CD4-positive, alpha-beta T cell (primary cell): ENCODE data around the gene CADM2. TPM values are rescaled to one million over a fixed set of nuclear protein-coding genes. Genes with fewer than 3 reads are reported as not detected.

Experiments
- ATAC-seq: fragments of 200-7000 bp; cut with Tn5 transposase; one replicate; pipeline ENCODE4 v1.10.0; 2022; ENCODE audit warnings: mild to moderate bottlenecking; ENCODE audit not compliant: poor library complexity
- CTCF ChIA-PET: fragments of 350-600 bp; sonication (Branson Sonifier 250); formaldehyde crosslinking; loops from one replicate; lab custom pipeline; 2021; ENCODE audit warnings: antibody characterized with exemption, inconsistent platforms; lab: Charles Lee
- POLR2A ChIA-PET: fragments of 350-600 bp; sonication (Branson Sonifier 250); formaldehyde crosslinking; loops from one replicate; lab custom pipeline; 2021; ENCODE audit warnings: antibody characterized with exemption, inconsistent platforms; lab: Charles Lee
- DNase-seq, 14 experiments: peaks; one replicate each; pipeline ENCODE4 v3.0.0-alpha.2; 2013 to 2020; ENCODE audit warnings: mixed read lengths in 2 of 14
- H3K27ac ChIP-seq, 2 donors: one replicate each; pipeline versions ENCODE4 v1.5.1 to v1.7.0; 2013; ENCODE audit warnings: low read length in 2 of 2, low read depth in 1 of 2, mild to moderate bottlenecking in 1 of 2
- H3K27me3 ChIP-seq, 2 experiments: 1 replicate in 1 of 2; 2 replicates in 1 of 2; pipeline versions ENCODE4 v1.6.1 to v1.7.0; 2013; ENCODE audit warnings: low read length in 2 of 2, control low read depth in 1 of 2, mild to moderate bottlenecking in 1 of 2, moderate library complexity in 1 of 2; ENCODE audit not compliant: insufficient read depth in 2 of 2, control insufficient read depth in 1 of 2
- H3K36me3 ChIP-seq: one replicate; pipeline ENCODE4 v1.6.1; 2013; ENCODE audit warnings: low read length, control low read depth; ENCODE audit not compliant: insufficient read depth
- H3K4me1 ChIP-seq: one replicate; pipeline ENCODE4 v1.6.1; 2013; ENCODE audit warnings: low read length, control low read depth; ENCODE audit not compliant: insufficient read depth
- H3K4me3 ChIP-seq: one replicate; pipeline ENCODE4 v1.5.1; 2013; ENCODE audit warnings: mild to moderate bottlenecking, low read length, moderate library complexity
- H3K9me3 ChIP-seq, 2 experiments: 1 replicate in 1 of 2; 2 replicates in 1 of 2; pipeline versions ENCODE4 v1.6.1 to v1.7.0; 2013; ENCODE audit warnings: low read length in 2 of 2, mild to moderate bottlenecking in 2 of 2, control low read depth in 1 of 2, moderate library complexity in 1 of 2; ENCODE audit not compliant: control insufficient read depth in 1 of 2, insufficient read depth in 1 of 2
- H3K27ac Mint-ChIP-seq: one replicate; pipeline ENCODE4 v1.8.0; 2020; ENCODE audit warnings: mixed read lengths
- H3K27me3 Mint-ChIP-seq: one replicate; pipeline ENCODE4 v1.8.0; 2021; ENCODE audit warnings: mixed read lengths
- H3K36me3 Mint-ChIP-seq: one replicate; pipeline ENCODE4 v1.8.0; 2021; ENCODE audit warnings: low read depth, mixed read lengths
- H3K4me1 Mint-ChIP-seq: one replicate; pipeline ENCODE4 v1.8.0; 2021; ENCODE audit warnings: low read depth, mixed read lengths
- H3K4me3 Mint-ChIP-seq: one replicate; pipeline ENCODE4 v1.8.0; 2020; ENCODE audit warnings: mild to moderate bottlenecking, mixed read lengths
- H3K9me3 Mint-ChIP-seq: one replicate; pipeline ENCODE4 v1.8.0; 2020; ENCODE audit warnings: mixed read lengths
- intact Hi-C, 2 experiments: fragments of 100-400 bp; cut with DNase I in 1 of 2; cut with micrococcal nuclease in 1 of 2; formaldehyde crosslinking; loops; one replicate each; pipeline versions ENCODE4 v1.15.1 to v1.9.0; 2023 to 2025; cut with DNase I, micrococcal nuclease
- total RNA-seq, 174 experiments: library from RNA in 2 of 174; stranded (reverse) in 2 of 174; gene quantifications; one replicate each; pipeline ENCODE4 v1.2.3 and lab custom pipeline; 2021 to 2026
- TF ChIP-seq, protein P1 (sequence below): fragments of 200-600 bp; IDR thresholded peaks from one replicate; pipeline ENCODE4 v1.8.0; 2022; ENCODE audit warnings: antibody characterized with exemption, mild to moderate bottlenecking

CADM2 gene
- total RNA-seq, 2 experiments from 2014 or later = 0.03 to 0.11 TPM

DNA sequence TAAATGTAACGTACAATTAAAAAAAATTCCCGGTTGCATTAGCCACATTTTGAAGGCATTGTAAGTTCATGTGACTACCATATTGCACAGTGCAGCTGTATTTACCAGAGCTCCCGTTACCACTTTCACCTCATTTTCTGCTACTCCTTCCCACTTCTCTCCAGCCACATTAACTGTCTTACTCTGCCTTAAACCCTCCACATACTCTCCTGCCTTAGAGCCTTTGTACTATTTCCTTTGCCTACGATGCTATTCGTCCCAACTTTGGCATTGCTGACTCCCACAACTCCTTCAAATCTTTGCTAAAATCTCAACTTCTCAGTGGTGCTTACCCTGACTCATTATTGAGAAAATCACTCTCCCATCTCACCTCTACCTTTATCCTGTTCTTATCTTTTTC, 115.2 kb downstream of the CADM2 start:
- H3K9me3 ChIP-seq = no peaks in the 10 kb centered on the region
- no peaks in the 10 kb centered on the region for H3K36me3 ChIP-seq
- Mint-ChIP-seq H3K27ac (no peak overlapping the region), H3K27me3 (no peaks in the 10 kb centered on the region), H3K4me1 (no peaks in the 10 kb centered on the region), H3K4me3 (no peak overlapping the region), H3K36me3 (no peaks in the 10 kb centered on the region), H3K9me3 (peaks cover 2% of the 10 kb centered on the region)
- no peak for DNase-seq
- TF ChIP-seq, protein P1, sequence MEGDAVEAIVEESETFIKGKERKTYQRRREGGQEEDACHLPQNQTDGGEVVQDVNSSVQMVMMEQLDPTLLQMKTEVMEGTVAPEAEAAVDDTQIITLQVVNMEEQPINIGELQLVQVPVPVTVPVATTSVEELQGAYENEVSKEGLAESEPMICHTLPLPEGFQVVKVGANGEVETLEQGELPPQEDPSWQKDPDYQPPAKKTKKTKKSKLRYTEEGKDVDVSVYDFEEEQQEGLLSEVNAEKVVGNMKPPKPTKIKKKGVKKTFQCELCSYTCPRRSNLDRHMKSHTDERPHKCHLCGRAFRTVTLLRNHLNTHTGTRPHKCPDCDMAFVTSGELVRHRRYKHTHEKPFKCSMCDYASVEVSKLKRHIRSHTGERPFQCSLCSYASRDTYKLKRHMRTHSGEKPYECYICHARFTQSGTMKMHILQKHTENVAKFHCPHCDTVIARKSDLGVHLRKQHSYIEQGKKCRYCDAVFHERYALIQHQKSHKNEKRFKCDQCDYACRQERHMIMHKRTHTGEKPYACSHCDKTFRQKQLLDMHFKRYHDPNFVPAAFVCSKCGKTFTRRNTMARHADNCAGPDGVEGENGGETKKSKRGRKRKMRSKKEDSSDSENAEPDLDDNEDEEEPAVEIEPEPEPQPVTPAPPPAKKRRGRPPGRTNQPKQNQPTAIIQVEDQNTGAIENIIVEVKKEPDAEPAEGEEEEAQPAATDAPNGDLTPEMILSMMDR = no peak
- H3K27me3 ChIP-seq = no peaks in the 10 kb centered on the region
- H3K4me3 ChIP-seq = no peak overlapping the region
- no peak for ATAC-seq
- H3K4me1 ChIP-seq = no peaks in the 10 kb centered on the region
- intact Hi-C loops = no loop called here
- ChIA-PET CTCF (no interaction called here), POLR2A (no interaction called here)
- no peak overlapping the region for H3K27ac ChIP-seq

DNA sequence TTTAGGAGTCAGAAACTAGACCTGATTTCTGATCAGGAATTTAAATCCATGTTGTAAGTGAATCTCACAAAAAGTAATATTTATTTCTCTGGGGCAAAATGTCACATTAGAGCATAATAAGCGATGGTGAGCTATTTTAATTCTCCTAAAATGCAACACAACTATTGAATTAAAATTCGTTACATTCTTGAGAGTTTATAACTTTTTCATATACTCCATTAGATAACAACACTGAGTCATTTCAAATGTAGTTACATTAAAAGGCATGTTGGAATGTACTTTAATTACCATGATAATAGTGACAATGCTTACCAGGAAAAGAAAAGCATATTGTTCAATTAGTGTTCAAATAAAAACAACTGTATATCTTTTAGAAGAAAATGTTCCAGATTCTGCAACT, 116.9 kb downstream of the CADM2 start:
- Histone ChIP-seq H3K27me3 (no peaks in the 10 kb centered on the region), H3K4me3 (no peak overlapping the region), H3K27ac (no peak overlapping the region), H3K36me3 (no peaks in the 10 kb centered on the region), H3K9me3 (no peaks in the 10 kb centered on the region), H3K4me1 (no peaks in the 10 kb centered on the region)
- TF ChIP-seq, protein P1 = no peak
- intact Hi-C loops = no loop called here
- no peaks in the 10 kb centered on the region for H3K36me3 Mint-ChIP-seq
- POLR2A ChIA-PET = no interaction called here
- H3K9me3 Mint-ChIP-seq = peaks cover 2% of the 10 kb centered on the region
- no peaks in the 10 kb centered on the region for H3K27me3 Mint-ChIP-seq
- H3K4me3 Mint-ChIP-seq = no peak overlapping the region
- H3K27ac Mint-ChIP-seq = no peak overlapping the region
- DNase-seq = no peak
- no peaks in the 10 kb centered on the region for H3K4me1 Mint-ChIP-seq
- CTCF ChIA-PET = no interaction called here
- ATAC-seq = no peak

DNA sequence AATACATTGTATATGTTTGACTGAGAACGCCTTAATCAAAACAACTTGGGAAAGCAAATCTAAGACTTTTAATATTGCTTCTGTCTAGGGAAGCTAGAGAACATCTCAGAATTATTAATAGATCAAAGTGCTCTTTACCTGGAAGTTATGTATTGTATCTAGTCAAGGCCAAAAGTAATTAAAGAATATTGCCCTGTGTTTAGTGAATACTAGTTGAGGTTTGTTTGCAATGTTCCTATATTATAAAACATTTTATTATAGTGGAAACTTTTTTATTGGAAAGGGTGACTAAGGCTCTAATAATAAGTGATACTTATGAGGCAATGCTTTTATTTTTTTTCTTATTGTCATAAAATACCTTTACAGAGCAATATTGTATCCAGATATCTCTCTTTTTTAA, 118.2 kb downstream of the CADM2 start:
- intact Hi-C loops = no loop called here
- no peak overlapping the region for H3K4me3 Mint-ChIP-seq
- H3K4me1 Mint-ChIP-seq = no peaks in the 10 kb centered on the region
- no peaks in the 10 kb centered on the region for H3K36me3 Mint-ChIP-seq
- TF ChIP-seq, protein P1 = no peak
- peaks cover 2% of the 10 kb centered on the region for H3K9me3 Mint-ChIP-seq
- H3K27ac Mint-ChIP-seq = no peak overlapping the region
- CTCF ChIA-PET = no interaction called here
- Histone ChIP-seq H3K27me3 (no peaks in the 10 kb centered on the region), H3K4me3 (no peak overlapping the region), H3K36me3 (no peaks in the 10 kb centered on the region), H3K9me3 (no peaks in the 10 kb centered on the region), H3K4me1 (no peaks in the 10 kb centered on the region), H3K27ac (no peak overlapping the region)
- no peaks in the 10 kb centered on the region for H3K27me3 Mint-ChIP-seq
- POLR2A ChIA-PET = no interaction called here
- no peak for DNase-seq
- ATAC-seq = no peak
